ENCODE data around the gene KMT2B.

GRCh38 chr19:35767288-35768081 is 49.7 kb downstream of the KMT2B start:
- no peak for TF ChIP-seq CTCF (conservative IDR thresholded peaks at IDR 0.05)
- no peak for TF ChIP-seq EZH2 (IDR thresholded peaks at IDR 0.05; ENCODE audit: low read depth)

All from PC-9 (cell line).